GM21786 (cell line): ENCODE measurements around the gene DCPS.
"Not testable (repeated sequence)": the region's sequence is repeated elsewhere in the genome, so short reads cannot be mapped to it uniquely, and the experiment has no call there.

ENCODE experiments used
- ATAC-seq: cut with Tn5 transposase; IDR thresholded peaks from one replicate; pipeline ENCODE4 v1.9.1; 2021; ENCODE audit not compliant: unreplicated experiment

The DCPS gene

GRCh38 chr11:126288237-126288636 lies 15.6 kb upstream of the DCPS start:
- no peak for ATAC-seq

GRCh38 chr11:126290887-126291286 lies 13.0 kb upstream of the DCPS start:
- no peak for ATAC-seq

- ATAC-seq = peak; percentile 64
Observed at GRCh38 chr11:126293726-126294125, 10.1 kb upstream of the DCPS start.

GRCh38 chr11:126297004-126297403 lies 6.9 kb upstream of the DCPS start:
- no peak for ATAC-seq

- ATAC-seq = peak; percentile 1
Observed at GRCh38 chr11:126304457-126305075, 706 bp downstream of the DCPS start.

- peak; percentile 54 for ATAC-seq
Observed at GRCh38 chr11:126305699-126306098, 1.8 kb downstream of the DCPS start.

GRCh38 chr11:126307706-126308105 lies 3.8 kb downstream of the DCPS start:
- no peak for ATAC-seq

GRCh38 chr11:126308271-126308671 lies 4.4 kb downstream of the DCPS start:
- ATAC-seq = no peak

- not testable (repeated sequence) for ATAC-seq
Observed at GRCh38 chr11:126308771-126309170, 4.9 kb downstream of the DCPS start.

- peak; percentile 39 for ATAC-seq
Observed at GRCh38 chr11:126310200-126310991, 6.5 kb downstream of the DCPS start.

- no peak for ATAC-seq
Observed at GRCh38 chr11:126310992-126311310, 7.1 kb downstream of the DCPS start.

- peak; percentile 75 for ATAC-seq
Observed at GRCh38 chr11:126311401-126312291, 7.8 kb downstream of the DCPS start.

- ATAC-seq = no peak
Observed at GRCh38 chr11:126312961-126313360, 9.1 kb downstream of the DCPS start.

- ATAC-seq = no peak
Observed at GRCh38 chr11:126313826-126314225, 10.0 kb downstream of the DCPS start.

GRCh38 chr11:126317432-126317755 lies 13.5 kb downstream of the DCPS start:
- ATAC-seq = no peak

- peak; percentile 20 for ATAC-seq
Observed at GRCh38 chr11:126317756-126318573, 14.1 kb downstream of the DCPS start.

- ATAC-seq = peak; percentile 93
Observed at GRCh38 chr11:126318574-126319373, 14.9 kb downstream of the DCPS start.

- ATAC-seq = no peak
Observed at GRCh38 chr11:126319374-126319740, 15.5 kb downstream of the DCPS start.

- no peak for ATAC-seq
Observed at GRCh38 chr11:126322996-126323395, 19.1 kb downstream of the DCPS start.

- no peak for ATAC-seq
Observed at GRCh38 chr11:126327281-126328000, 23.6 kb downstream of the DCPS start.
